ENCODE data around the gene SLC25A13.
"Not testable (repeated sequence)": the region's sequence is repeated elsewhere in the genome, so short reads cannot be mapped to it uniquely, and the experiment has no call there.

The SLC25A13 gene

GRCh38 chr7:96321658-96322372 lies at the start of gene SLC25A13:
Gene SLC25A13 (minus strand): TSS chr7:96322098. CDS start chr7:96321956, 142 bp downstream.
- peak in 1 of 2 donors; percentile 29 for DNase-seq (ENCODE audit: low read depth in 2 of 2)

- not testable (repeated sequence) for DNase-seq (ENCODE audit: low read depth in 2 of 2)
Observed at GRCh38 chr7:96365916-96366315, 44.0 kb upstream of the SLC25A13 start.

DNA sequence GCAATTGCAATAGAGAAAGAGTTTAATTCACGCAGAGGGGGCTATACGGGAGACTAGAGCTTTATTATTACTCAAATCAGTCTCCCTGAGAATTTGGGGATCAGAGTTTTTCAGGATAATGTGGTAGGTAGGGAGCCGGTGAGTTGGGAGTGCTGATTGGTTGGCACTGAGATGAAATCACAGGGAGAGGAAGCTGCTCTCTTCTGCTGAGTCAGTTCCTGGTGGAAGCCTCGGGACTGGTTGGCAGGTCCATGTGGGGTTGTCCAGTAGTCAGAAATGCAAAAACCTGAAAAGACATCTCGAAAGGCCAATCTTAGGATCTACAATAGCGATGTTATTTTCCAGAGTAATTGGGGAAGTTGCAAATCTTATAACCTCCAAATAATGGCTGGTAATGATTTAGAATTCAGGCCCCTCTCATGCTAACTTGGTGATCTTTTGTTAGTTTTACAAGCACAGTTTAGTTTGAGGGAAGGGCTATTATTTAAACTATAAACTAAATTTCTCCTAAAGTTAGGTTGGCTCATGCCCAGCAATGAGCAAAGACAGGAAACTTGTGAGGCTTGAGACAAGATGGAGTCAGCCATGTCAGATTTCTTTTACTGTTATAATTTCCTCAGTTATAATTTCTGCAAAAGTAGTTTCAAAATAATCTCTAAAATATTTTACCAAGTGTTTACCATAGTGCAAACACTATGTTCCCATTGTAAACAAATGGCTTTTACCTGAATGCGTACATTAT lies 39.4 kb upstream of the SLC25A13 start:
- DNase-seq (ENCODE audit: low read depth in 2 of 2): no peak

- DNase-seq (ENCODE audit: low read depth in 2 of 2): no peak
Observed at GRCh38 chr7:96359876-96360275, 38.0 kb upstream of the SLC25A13 start.

- not testable (repeated sequence) for DNase-seq (ENCODE audit: low read depth in 2 of 2)
Observed at GRCh38 chr7:96358236-96358971, 36.5 kb upstream of the SLC25A13 start.

DNA sequence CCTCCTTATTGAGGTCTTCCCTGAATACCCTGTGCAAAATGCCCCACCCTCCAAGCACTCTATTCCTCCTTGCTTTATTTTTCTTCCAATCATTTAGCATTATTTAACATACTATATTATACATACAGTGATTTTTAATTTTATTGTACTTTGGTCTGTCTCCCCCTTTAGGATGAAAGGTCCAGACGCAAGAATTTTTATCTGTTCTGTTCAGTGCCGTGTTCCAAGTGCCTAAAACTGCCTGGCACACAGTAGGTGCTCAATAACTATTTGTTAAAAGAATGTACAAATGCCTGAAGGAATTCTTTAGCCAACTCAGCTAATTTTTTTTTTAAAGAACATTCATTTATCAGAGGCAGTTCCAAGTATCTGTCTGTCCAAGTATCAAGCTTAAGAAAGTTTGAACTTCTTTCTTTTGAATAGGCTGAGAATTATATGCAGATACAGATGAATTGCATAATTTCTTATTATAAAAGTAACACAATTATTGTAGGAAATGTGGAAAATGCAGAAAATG lies 34.1 kb upstream of the SLC25A13 start:
- no peak for DNase-seq (ENCODE audit: low read depth in 2 of 2)

DNA sequence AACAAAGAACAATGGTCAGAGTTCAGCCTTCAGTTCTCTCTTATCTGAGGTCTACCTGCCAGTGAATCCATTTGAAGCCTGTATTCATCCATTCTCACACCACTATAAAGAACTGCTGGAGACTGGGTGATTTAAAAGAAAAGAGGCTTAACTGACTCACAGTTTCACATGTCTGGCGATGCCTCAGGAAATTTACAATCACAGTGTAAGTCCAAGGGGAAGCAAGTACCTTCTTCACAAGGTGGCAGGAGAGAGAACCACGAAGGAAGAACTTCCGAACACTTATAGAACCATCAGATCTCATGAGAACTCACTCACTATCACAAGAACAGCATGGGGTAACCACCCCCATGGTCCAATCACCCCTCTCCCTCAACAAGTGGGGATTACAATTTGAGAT lies 33.0 kb upstream of the SLC25A13 start:
- no peak for DNase-seq (ENCODE audit: low read depth in 2 of 2)

DNA sequence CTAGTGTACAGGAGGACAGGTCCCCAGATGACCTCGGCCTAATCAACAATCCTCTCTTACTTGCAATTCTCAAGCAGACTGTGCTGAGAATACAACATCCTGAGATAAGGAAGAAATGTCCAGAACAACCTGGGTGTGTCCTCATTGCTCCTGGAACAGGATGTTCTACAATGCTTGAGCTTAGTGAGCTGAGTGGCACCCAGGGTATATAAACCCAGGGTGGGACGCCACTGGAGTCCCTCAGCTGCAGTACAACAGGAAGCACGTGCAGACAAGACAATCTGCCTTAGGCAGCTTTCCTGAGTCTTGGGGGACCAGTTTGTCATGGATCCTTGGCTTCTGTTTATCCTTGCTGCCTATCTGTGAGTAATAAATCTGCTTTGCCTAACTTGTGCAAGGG lies 27.7 kb upstream of the SLC25A13 start:
- no peak for DNase-seq (ENCODE audit: low read depth in 2 of 2)

DNA sequence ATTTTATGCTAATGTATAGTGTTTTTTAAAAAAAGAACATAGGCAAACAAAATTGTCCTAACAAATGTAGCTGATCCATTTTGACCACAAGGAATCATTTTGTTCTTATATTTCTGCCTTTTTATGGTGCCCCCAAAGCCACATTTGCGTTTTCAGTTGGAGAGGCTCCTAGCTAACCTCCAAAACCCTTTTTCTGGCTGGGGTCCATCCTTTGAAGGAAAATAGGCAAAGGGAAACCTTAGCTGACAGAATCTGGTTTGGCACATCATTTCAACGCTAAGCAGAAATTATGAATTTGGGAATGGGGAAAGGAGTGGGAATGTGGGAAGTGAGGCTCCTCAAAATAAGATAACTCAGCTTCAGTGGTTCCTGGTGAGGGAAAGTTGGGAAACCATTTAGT lies 25.6 kb upstream of the SLC25A13 start:
- DNase-seq (ENCODE audit: low read depth in 2 of 2): no peak

- no peak for DNase-seq (ENCODE audit: low read depth in 2 of 2)
Observed at GRCh38 chr7:96346293-96346953, 24.5 kb upstream of the SLC25A13 start.

- DNase-seq (ENCODE audit: low read depth in 2 of 2): no peak
Observed at GRCh38 chr7:96344236-96344635, 22.3 kb upstream of the SLC25A13 start.

DNA sequence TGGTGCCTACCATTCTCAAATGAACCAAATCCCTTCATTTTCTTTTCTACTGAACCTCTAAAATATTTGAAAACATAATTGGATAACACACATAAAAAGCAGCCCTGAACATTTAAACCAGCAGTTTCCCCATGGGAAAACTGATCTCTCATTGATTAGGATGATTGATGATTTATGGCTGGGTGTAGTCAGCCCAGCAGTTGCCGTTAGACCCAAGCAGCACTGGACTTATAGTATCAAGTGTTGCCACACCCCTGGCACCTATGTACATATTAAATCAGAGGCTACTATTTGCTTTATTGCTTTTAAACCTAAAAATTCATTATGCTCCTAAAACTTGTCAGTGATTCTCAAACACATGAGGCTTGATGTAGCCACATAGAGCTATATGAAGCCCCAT lies 20.2 kb upstream of the SLC25A13 start:
- no peak for DNase-seq (ENCODE audit: low read depth in 2 of 2)

DNA sequence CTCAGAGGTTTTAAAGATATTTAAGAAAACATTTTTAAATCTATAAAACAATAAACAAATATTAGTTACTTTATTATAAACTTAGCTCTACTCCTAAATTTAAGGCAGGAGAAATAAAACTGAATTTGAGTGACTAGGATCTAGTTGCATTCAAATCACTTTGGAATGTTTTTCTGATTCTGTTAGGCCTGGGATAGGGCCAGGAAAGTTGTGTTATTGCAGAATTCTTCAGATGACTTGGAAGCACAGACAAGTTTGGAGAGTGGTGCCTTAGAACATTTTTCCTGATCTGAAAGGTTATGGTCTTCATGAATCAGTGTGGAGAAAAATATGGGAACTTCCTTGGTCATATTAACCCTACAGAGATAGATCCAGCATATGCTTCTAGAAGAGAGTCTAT lies 15.6 kb upstream of the SLC25A13 start:
- DNase-seq (ENCODE audit: low read depth in 2 of 2): no peak

DNA sequence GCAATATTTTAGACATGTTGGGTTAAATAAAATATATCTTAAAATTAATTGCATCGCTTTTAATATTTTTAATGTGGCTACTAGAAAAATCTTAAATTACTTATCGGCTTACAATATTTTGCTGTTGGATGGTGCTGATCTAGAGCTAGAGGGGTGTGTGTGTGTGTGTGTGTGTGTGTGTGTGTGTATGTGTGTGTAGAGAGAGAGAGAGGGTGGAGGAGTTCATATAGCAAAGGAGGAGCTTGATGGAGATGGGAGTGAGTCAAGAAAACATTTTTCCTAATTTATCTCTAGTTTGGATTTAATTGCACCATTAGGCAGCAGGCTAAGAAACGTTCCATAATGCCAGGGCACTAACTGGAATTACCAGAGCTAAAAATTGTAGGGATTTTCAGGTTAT lies 10.4 kb upstream of the SLC25A13 start:
- no peak for DNase-seq (ENCODE audit: low read depth in 2 of 2)

DNA sequence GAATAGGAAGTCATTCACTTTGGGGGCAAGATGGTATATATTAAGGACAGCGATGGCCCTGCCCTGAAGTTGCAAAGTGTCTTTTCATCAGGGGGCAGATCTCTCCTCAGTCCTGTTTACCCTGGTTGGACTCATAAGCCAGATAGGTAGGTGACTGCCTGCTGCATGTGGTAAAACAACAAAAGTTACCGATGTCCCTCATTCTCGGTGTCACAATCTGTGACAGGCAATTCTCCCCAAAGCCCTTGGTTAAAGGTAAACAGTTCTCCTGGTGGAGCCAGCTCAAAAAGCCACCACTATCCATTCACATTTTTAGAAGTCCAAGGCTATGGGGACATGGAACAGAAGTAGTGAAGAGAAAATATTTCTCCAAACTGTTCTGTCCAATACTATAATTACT lies 9.9 kb upstream of the SLC25A13 start:
- no peak for DNase-seq (ENCODE audit: low read depth in 2 of 2)

DNA sequence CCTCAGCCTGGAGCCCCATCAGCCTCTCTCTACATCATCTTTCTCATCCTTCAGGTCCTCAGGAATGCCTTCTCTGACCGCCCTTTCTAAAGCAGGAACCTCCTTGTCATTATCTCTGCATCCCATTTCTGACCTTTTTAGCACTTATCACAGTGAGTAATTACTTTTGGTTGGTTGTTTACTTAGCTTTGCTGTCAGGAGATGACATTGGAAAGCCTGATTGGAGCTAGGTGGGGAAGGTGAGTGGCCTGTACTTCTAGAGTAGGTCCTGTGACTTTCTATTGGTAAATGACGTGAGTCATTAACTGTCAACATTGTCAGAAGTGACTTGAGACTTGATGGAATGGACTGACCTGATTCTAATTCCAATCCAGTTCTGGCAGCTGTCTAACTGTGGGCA lies 9.3 kb upstream of the SLC25A13 start:
- DNase-seq (ENCODE audit: low read depth in 2 of 2): no peak

DNA sequence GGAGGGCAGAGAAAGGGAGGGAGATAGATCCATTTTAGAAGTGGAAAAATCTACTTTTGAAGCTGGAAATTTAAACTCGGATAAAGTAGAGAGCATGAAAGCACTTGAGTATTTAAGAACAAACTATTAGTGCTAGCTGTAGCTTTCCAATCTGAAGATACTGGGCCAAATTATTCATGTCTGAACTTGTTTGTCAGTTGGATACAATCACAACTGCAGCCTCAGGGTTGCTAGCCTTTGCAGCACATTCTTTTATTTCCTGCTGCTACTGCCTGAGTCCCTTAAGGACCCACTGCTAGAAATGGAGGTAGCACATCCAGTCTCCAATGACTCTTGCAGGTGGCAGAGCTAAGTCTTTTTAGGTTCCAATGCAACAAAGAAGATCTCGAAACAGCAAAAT lies 8.3 kb upstream of the SLC25A13 start:
- no peak for DNase-seq (ENCODE audit: low read depth in 2 of 2)

DNA sequence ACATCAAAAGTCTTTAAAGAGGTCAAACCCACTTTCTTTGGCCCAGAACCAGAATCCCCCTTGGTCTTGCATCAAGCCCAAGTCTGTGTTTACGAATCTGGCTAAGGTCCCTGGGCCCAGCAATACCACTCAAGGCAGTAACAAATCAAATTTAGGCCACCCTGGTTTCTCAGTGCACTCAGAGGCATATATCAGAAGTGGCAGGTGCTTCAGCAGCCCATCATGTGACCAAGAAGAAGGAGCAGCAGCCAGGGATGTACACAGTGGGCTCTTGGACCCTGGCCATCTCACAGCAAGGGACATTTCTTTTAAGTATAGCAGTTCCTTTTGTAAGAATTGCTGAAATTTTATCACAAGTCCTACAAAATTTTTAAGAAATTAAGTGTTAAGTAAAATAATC lies 7.3 kb upstream of the SLC25A13 start:
- DNase-seq (ENCODE audit: low read depth in 2 of 2): no peak

DNA sequence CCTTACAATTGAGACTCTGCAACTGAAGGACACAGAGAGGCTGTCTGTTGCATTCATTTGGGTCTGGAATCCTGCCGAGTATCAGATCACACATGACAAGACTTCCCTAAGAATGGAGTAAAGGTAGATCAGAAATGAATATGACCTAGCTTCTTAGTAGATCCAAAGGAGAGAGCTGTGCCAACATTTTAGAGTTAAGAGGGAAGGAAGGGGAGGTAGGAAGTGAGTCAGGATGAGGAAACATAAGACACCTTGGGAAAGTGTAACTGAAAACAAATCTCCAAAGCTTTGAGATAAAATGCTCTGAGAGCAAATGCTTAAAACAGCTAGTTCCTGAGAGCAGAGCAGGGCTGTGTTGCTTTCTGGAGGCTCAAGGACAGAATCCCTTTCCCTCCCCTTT lies 6.1 kb upstream of the SLC25A13 start:
- DNase-seq (ENCODE audit: low read depth in 2 of 2): no peak

DNA sequence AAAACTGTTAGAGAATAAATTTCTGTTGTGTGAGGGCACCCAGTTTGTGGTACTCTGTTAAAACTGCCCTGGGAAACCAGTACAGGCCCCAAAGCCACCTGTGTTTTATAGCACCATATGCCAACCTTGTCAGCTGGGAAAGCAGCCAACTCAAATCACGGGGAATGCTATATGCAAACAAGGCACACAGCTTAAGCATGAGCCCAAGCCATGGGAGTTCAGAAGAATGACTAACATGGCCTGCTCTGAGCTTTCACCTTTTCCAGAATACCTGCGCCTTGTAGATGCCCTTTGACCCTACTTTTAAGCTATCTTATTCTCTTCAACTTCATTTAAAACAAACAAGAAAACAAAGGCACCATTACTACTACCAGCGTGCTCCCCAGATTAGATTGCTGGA lies 5.5 kb upstream of the SLC25A13 start:
- DNase-seq (ENCODE audit: low read depth in 2 of 2): no peak

GRCh38 chr7:96326752-96327151 lies 4.9 kb upstream of the SLC25A13 start:
- DNase-seq (ENCODE audit: low read depth in 2 of 2): not testable (repeated sequence)

Data from stimulated activated CD4-positive, alpha-beta T cell treated with anti-CD3 and anti-CD28 coated beads, Interleukin-1b, Interleukin-23, amount 100 ng/mL, for 1 hour (primary cell).